GM12801 (cell line): Measurements from ENCODE around the gene PPP1R1B.

Source experiments
- TF ChIP-seq, protein P1 (sequence below): IDR thresholded peaks from one replicate; pipeline ENCODE4 v1.5.1; 2011; ENCODE audit warnings: control low read depth; ENCODE audit not compliant: insufficient read length; ENCODE audit errors: extremely low read depth

The PPP1R1B gene

DNA sequence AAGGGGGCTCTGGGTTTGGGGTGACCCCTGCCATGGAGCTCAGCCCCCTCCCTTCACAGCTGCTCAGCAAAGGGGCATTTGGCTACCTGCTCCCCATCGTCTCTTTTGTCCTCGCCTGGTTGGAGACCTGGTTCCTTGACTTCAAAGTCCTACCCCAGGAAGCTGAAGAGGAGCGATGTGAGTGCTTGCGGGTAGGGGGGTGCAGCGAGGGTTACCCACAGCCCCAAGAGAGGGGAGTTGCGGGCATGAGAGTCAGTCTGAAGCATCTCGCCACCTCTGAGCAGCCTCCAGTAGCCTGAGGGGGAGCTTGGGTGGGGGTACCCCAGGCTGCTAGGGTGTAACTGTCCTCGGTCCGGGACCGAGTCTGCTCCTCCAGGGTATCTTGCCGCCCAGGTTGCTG, 31.6 kb downstream of the PPP1R1B start:
- TF ChIP-seq, protein P1, sequence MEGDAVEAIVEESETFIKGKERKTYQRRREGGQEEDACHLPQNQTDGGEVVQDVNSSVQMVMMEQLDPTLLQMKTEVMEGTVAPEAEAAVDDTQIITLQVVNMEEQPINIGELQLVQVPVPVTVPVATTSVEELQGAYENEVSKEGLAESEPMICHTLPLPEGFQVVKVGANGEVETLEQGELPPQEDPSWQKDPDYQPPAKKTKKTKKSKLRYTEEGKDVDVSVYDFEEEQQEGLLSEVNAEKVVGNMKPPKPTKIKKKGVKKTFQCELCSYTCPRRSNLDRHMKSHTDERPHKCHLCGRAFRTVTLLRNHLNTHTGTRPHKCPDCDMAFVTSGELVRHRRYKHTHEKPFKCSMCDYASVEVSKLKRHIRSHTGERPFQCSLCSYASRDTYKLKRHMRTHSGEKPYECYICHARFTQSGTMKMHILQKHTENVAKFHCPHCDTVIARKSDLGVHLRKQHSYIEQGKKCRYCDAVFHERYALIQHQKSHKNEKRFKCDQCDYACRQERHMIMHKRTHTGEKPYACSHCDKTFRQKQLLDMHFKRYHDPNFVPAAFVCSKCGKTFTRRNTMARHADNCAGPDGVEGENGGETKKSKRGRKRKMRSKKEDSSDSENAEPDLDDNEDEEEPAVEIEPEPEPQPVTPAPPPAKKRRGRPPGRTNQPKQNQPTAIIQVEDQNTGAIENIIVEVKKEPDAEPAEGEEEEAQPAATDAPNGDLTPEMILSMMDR: no peak

DNA sequence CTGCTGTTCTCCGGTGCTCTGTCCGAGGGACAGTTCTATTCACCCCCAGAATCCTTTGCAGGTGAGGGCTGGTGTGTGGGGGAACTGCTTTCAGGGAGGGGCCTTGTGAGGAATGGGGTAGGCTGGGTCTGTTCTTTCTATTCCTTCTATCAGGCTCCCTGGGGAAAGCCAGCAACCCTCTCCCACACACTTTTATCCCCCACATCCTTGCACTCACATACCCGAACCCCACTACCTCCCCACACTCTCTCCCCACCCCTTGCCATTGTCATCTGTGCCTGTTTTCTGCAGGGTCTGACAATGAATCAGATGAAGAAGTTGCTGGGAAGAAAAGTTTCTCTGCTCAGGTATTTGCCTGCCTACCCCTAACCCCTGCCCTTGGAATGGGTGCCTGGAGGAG, 32.0 kb downstream of the PPP1R1B start:
- TF ChIP-seq, protein P1: no peak

DNA sequence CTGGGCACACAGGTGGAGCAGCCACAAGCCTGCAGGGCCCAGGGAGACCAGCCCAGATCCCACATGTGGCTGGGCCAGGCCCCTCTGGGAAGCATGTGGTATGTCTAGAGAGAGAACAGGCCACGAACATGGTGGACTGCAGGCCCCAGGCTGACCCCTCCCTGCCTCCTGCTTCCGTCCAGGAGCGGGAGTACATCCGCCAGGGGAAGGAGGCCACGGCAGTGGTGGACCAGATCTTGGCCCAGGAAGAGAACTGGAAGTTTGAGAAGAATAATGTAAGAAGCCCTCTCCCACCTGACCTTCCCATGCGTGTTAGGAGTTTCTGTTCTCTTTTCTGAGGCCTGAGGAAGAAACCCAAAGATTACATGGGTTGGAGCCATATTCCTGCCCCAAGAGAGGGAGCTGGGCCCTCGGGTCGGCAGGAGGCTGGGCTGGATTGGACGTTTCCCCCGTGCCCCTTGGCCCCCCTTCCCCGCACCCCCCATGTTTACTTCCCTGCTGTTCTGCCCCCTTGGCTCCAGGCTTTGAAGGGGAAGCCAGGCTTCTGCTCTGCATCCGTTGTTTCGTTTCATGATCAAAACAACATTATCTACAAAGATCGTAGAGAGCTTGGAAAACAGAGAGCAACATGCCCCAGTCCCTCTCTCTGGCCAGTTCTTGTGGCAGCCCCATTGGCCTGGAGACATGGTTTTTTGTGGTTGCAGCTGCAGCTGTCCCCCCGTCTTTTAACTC, 32.7 kb downstream of the PPP1R1B start:
- TF ChIP-seq, protein P1: no peak

DNA sequence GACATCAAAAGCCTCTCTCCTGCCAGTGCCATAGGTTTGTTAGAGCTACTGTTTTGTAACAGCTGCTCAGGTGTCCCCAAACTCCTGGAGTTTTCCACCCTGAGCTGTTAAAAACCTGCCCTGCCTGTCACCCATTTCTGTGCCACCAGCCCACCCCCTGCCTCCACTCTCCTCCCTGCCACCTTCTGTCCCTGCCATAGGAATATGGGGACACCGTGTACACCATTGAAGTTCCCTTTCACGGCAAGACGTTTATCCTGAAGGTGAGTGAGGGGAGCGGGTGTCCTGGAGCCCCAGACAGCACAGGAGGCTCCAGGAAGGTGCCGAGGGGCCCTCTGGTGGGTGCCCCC, 33.2 kb downstream of the PPP1R1B start:
- TF ChIP-seq, protein P1: no peak

GRCh38 chr17:39660397-39661385, 33.9 kb downstream of the PPP1R1B start:
- TF ChIP-seq, protein P1: no peak

DNA sequence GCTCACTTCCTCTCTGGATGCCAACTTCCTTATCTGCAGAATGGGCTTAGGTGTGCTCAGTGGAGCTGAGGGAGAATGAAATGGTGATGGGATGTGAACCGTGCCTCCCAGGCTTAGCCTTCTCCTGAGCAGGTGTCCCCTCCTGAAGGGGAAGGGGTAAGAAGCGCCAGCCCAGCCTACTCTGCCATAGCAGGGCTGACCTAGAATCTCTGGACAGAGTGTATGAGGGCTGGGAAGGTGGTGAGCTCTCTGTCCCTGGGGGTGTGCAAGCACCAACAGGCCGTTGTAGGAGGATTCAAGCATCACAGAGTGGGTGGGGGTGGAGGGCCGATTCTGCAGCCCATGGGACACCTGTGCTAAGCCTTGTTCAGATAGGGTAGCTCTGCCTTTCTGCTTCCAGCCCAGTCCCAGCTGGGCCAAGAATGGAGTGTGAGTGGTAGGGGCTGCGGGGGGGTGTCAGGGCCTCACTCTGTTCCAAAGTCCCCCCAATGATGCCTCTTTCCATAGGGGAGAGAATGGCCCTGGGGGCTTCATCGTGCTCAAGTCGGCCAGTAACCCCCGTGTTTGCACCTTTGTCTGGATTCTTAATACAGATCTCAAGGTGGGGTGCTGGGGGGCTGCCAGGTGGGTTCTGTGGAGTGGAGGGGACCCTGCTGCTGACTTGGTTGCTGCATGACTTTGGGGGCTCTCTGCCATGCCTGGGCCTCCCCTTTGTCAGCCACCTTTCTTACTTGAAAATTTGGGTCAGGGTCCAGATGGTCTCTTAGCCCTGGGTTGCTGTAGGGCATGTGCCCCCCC, 35.2 kb downstream of the PPP1R1B start:
- TF ChIP-seq, protein P1: no peak
